ENCODE measurements around the gene KDM2B.

The KDM2B gene

DNA sequence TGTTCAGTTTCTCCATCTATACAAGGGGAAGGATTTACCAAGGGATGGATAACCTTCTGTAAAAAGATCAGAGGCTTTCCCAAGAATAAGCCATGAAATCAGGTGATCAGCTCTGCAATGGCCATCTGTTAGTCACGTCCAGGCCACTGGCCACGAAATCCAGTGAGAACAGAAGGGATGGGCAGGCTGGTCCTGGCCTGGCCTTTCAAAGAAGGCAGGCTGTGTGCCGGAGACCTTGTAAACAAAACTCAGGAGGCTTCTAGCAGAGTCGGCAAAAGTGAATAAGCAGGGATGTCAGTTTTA is 112.4 kb downstream of the KDM2B start:
- no peak for DNase-seq (ENCODE audit: low read depth)

GRCh38 chr12:121467638-121468498 is 113.0 kb downstream of the KDM2B start:
- H3K4me3 ChIP-seq (ENCODE audit: low read length), result peak overlapping the region; percentile 58
- TF ChIP-seq CTCF (conservative IDR thresholded peaks at IDR 0.05; ENCODE audit: low read depth, low read length), result no peak
- no peak for DNase-seq (ENCODE audit: low read depth)

More for the DNA sequence above, 112.4 kb downstream of the KDM2B start:
- H3K4me3 ChIP-seq (ENCODE audit: low read length), result no peak overlapping the region
- TF ChIP-seq CTCF (conservative IDR thresholded peaks at IDR 0.05; ENCODE audit: low read depth, low read length), result no peak

GRCh38 chr12:121466794-121467637 is 113.8 kb downstream of the KDM2B start:
- no peak for TF ChIP-seq CTCF (conservative IDR thresholded peaks at IDR 0.05; ENCODE audit: low read depth, low read length)
- DNase-seq (ENCODE audit: low read depth), result peak; percentile 42
- peak overlapping the region; percentile 58 for H3K4me3 ChIP-seq (ENCODE audit: low read length)

GRCh38 chr12:121465921-121466793 is 114.7 kb downstream of the KDM2B start:
- no peak for TF ChIP-seq CTCF (conservative IDR thresholded peaks at IDR 0.05; ENCODE audit: low read depth, low read length)
- DNase-seq (ENCODE audit: low read depth), result no peak
- H3K4me3 ChIP-seq (ENCODE audit: low read length), result peak overlapping the region; percentile 57

GRCh38 chr12:121464331-121464730 is 116.5 kb downstream of the KDM2B start:
- no peak for DNase-seq (ENCODE audit: low read depth)
- TF ChIP-seq CTCF (conservative IDR thresholded peaks at IDR 0.05; ENCODE audit: low read depth, low read length), result no peak
- no peak overlapping the region for H3K4me3 ChIP-seq (ENCODE audit: low read length)

- DNase-seq (ENCODE audit: low read depth), result no peak
- TF ChIP-seq CTCF (conservative IDR thresholded peaks at IDR 0.05; ENCODE audit: low read depth, low read length), result no peak
- H3K4me3 ChIP-seq (ENCODE audit: low read length), result no peak overlapping the region
Observed at GRCh38 chr12:121461048-121461447, 119.8 kb downstream of the KDM2B start.
